Measurements from ENCODE around the gene MRPL10. TPM values are rescaled to one million over a fixed set of nuclear protein-coding genes. Genes with fewer than 3 reads are reported as not detected.

MRPL10 gene
- total and polyA plus RNA-seq, 10 of the 15 experiments (the other 5 are each of a cell fraction or from before 2014, with no cell fraction given) = 18.9 to 61.9 (median 47.3) TPM

- H3K9me3 ChIP-seq (replicated peaks; ENCODE audit: control insufficient read depth, insufficient read depth, low read length) = no peaks in the 10 kb centered on the region
- intact Hi-C loops (cut with micrococcal nuclease; ENCODE audit: unreplicated experiment) (no loop called here), in situ Hi-C loops (cut with MboI) (loop anchor here (10.0 kb wide), 1 partner anchor 112 kb away; the partner anchor contains the start of gene TBKBP1)
- no peak overlapping the region for H3K4me3 ChIP-seq
- H3K27me3 ChIP-seq (replicated peaks in 1 of 2; ENCODE audit: control insufficient read depth in 2 of 2, insufficient read depth in 2 of 2, low read length in 1 of 2) = no peaks in the 10 kb centered on the region
- H3K79me2 ChIP-seq (ENCODE audit: control insufficient read depth, insufficient read depth, low read length) = no peaks in the 10 kb centered on the region
- ATAC-seq (no peak), DNase-seq (ENCODE audit: low read depth, low spot score) (no peak), FAIRE-seq (no peak)
- TF ChIP-seq POLR2AphosphoS5 (IDR thresholded peaks at IDR 0.05; ENCODE audit: low read length) = no peak
- no peak for TF ChIP-seq IRF4 (IDR thresholded peaks at IDR 0.05; ENCODE audit: low read depth, low read length)
- no peak for TF ChIP-seq SRF (IDR thresholded peaks at IDR 0.05; ENCODE audit: low read depth in 2 of 2, low read length in 2 of 2)
- TF ChIP-seq CHD2 (IDR thresholded peaks at IDR 0.05; ENCODE audit: borderline replicate concordance, low read depth, low read length) = no peak
- ChIA-PET POLR2A (no interaction called here), RAD21 (ENCODE audit: unreplicated experiment) (no interaction called here), CTCF (interaction anchor here (1.0 kb wide), 1 partner anchor 9 kb away, joined by 3 read pairs; no protein-coding TSS in a partner anchor), SMC1A (ENCODE audit: uncharacterized antibody, unreplicated experiment) (no interaction called here)
- no peaks in the 10 kb centered on the region for H3K4me1 ChIP-seq (ENCODE audit: control insufficient read depth, insufficient read depth, low read length)
- H4K20me1 ChIP-seq (ENCODE audit: control insufficient read depth, insufficient read depth) = no peaks in the 10 kb centered on the region
- no peak overlapping the region for H3K4me2 ChIP-seq (ENCODE audit: control insufficient read depth, insufficient read depth)
- no peak overlapping the region for H3K27ac ChIP-seq (ENCODE audit: control insufficient read depth, insufficient read depth)
- peaks cover 0 to 8% of the 10 kb centered on the region in 2 experiments; a peak in 3 of 4 replicates for H3K36me3 ChIP-seq (ENCODE audit: control insufficient read depth in 2 of 2, insufficient read depth in 2 of 2, low read length in 1 of 2)
- no peak overlapping the region for H3K9ac ChIP-seq (ENCODE audit: control insufficient read depth, insufficient read depth, low read length)
- 89% methylated on average over 9 of the region's 9 CpGs for WGBS (ENCODE audit: insufficient coverage, insufficient replicate concordance, low lambda C conversion rate, missing lambda C conversion rate)
- H2AFZ ChIP-seq (ENCODE audit: control insufficient read depth, low read depth, low read length) = no peak overlapping the region
- BruUV-seq (replicated peaks) = no TSS peak
These were observed 24.5 kb downstream of the MRPL10 start for GRCh38 chr17:47806913-47807255.

GRCh38 chr17:47806026-47806912 is 25.1 kb downstream of the MRPL10 start:
- H4K20me1 ChIP-seq (ENCODE audit: control insufficient read depth, insufficient read depth) = no peaks in the 10 kb centered on the region
- no peak for FAIRE-seq
- SMC1A ChIA-PET (ENCODE audit: uncharacterized antibody, unreplicated experiment) = no interaction called here
- H3K4me3 ChIP-seq = no peak overlapping the region
- RAD21 ChIA-PET (ENCODE audit: unreplicated experiment) = no interaction called here
- H3K4me2 ChIP-seq (ENCODE audit: control insufficient read depth, insufficient read depth) = no peak overlapping the region
- CTCF ChIA-PET = interaction anchor here (1.0 to 1.6 kb wide), 2 partner anchors 8 to 143 kb away, joined by 3 to 7 read pairs; no protein-coding TSS in a partner anchor
- no peak for ATAC-seq
- H3K27me3 ChIP-seq (replicated peaks in 1 of 2; ENCODE audit: control insufficient read depth in 2 of 2, insufficient read depth in 2 of 2, low read length in 1 of 2) = no peaks in the 10 kb centered on the region
- DNase-seq (ENCODE audit: low read depth, low spot score) = no peak
- H3K36me3 ChIP-seq (ENCODE audit: control insufficient read depth in 2 of 2, insufficient read depth in 2 of 2, low read length in 1 of 2) = peaks cover 0 to 8% of the 10 kb centered on the region in 2 experiments; a peak in 3 of 4 replicates
- in situ Hi-C loops (cut with MboI) (loop anchor here (10.0 kb wide), 1 partner anchor 111 kb away; the partner anchor contains the start of gene TBKBP1), intact Hi-C loops (cut with micrococcal nuclease; ENCODE audit: unreplicated experiment) (no loop called here)
- no TSS peak for BruUV-seq (replicated peaks)
- H3K79me2 ChIP-seq (ENCODE audit: control insufficient read depth, insufficient read depth, low read length) = no peaks in the 10 kb centered on the region
- no peak overlapping the region for H2AFZ ChIP-seq (ENCODE audit: control insufficient read depth, low read depth, low read length)
- no peak overlapping the region for H3K27ac ChIP-seq (ENCODE audit: control insufficient read depth, insufficient read depth)
- H3K4me1 ChIP-seq (ENCODE audit: control insufficient read depth, insufficient read depth, low read length) = no peaks in the 10 kb centered on the region
- POLR2A ChIA-PET = interaction anchor here (0.7 kb wide), 1 partner anchor 104 kb away, joined by 3 read pairs; no protein-coding TSS in a partner anchor
- WGBS (ENCODE audit: insufficient coverage, insufficient replicate concordance, low lambda C conversion rate, missing lambda C conversion rate) = 79% methylated on average over 16 of the region's 16 CpGs
- no peaks in the 10 kb centered on the region for H3K9me3 ChIP-seq (replicated peaks; ENCODE audit: control insufficient read depth, insufficient read depth, low read length)
- no peak overlapping the region for H3K9ac ChIP-seq (ENCODE audit: control insufficient read depth, insufficient read depth, low read length)
- no peak for TF ChIP-seq ZNF274 (IDR thresholded peaks at IDR 0.05; ENCODE audit: insufficient read depth, insufficient read length)
- no peak for TF ChIP-seq ESRRA (IDR thresholded peaks at IDR 0.05; ENCODE audit: low read length)
- no peak for TF ChIP-seq MXI1 (IDR thresholded peaks at IDR 0.05; ENCODE audit: low read depth, low read length)
- no peak for TF ChIP-seq MYB (IDR thresholded peaks at IDR 0.05; ENCODE audit: borderline replicate concordance, low read depth, low read length)
- no peak for TF ChIP-seq SMC3 (IDR thresholded peaks at IDR 0.05; ENCODE audit: borderline replicate concordance, low read length)
- no peak for TF ChIP-seq BMI1 (IDR thresholded peaks at IDR 0.05; ENCODE audit: borderline replicate concordance)
- TF ChIP-seq BCL11A (IDR thresholded peaks at IDR 0.05; ENCODE audit: low read depth, low read length) = no peak
- no peak for TF ChIP-seq HSF1 (IDR thresholded peaks at IDR 0.05; ENCODE audit: low read depth, low read length)
- no peak for TF ChIP-seq POLR2AphosphoS5 (IDR thresholded peaks at IDR 0.05; ENCODE audit: low read length)
- no peak for TF ChIP-seq CHD4 (IDR thresholded peaks at IDR 0.05)
